ENCODE results near the gene SPON2. TPM values are rescaled to one million over a fixed set of nuclear protein-coding genes. Genes with fewer than 3 reads are reported as not detected.

Gene SPON2
- total and polyA plus RNA-seq, 2 of the 4 experiments (the other 2 are of a cell fraction) = 21.1 to 177 TPM

GRCh38 chr4:1209821-1210220 lies 37.4 kb upstream of the SPON2 start:
- no peaks in the 10 kb centered on the region for H3K27me3 ChIP-seq (ENCODE audit: control insufficient read depth, insufficient read depth, low read length)
- peak overlapping the region; percentile 61 for H3K9ac ChIP-seq (ENCODE audit: low read depth, low read length)
- H3K79me1 ChIP-seq (ENCODE audit: low read depth in 1 of 2, low read length in 2 of 2) = peaks cover 0 to 29% of the 10 kb centered on the region in 2 experiments; a peak in 3 of 4 replicates
- 6% methylated on average over 2 of the region's 11 CpGs; no CpG with 5 or more reads in 1 of the 2 experiments for WGBS, 2 experiments (ENCODE audit: extremely low coverage in 2 of 2, insufficient read length in 1 of 2)
- H2BK5ac ChIP-seq (ENCODE audit: low read depth, low read length, poor library complexity, severe bottlenecking) = peak overlapping the region; percentile 77
- 0 out of 2 replicates have a peak, but pooled peaks have one; percentile 17 for TF ChIP-seq MXI1 (IDR thresholded peaks at IDR 0.05; ENCODE audit: borderline replicate concordance, low read depth, low read length)
- no peak for TF ChIP-seq RAD21 (IDR thresholded peaks at IDR 0.05; ENCODE audit: low read length)
- TF ChIP-seq MAZ (IDR thresholded peaks at IDR 0.05; ENCODE audit: borderline replicate concordance, low read depth, low read length) = peak; percentile 89
- TF ChIP-seq CHD1 (IDR thresholded peaks at IDR 0.05; ENCODE audit: low read depth, low read length) = no peak
- H3K14ac ChIP-seq (replicated peaks; ENCODE audit: low read depth, low read length) = peak overlapping the region; percentile 91
- peak overlapping the region; percentile 74 for H3K18ac ChIP-seq (ENCODE audit: low read depth, low read length)
- H4K20me1 ChIP-seq (ENCODE audit: insufficient read depth, low read length) = no peaks in the 10 kb centered on the region
- peak overlapping the region; percentile 59 for H2AK9ac ChIP-seq (replicated peaks; ENCODE audit: low read depth, low read length, poor library complexity)
- ATAC-seq (ENCODE audit: low read depth) (peak; percentile 85), DNase-seq (peak; percentile 80)
- H3K4me1 ChIP-seq (ENCODE audit: control insufficient read depth, insufficient read depth, low read length) = peaks cover 34% of the 10 kb centered on the region
- H3K56ac ChIP-seq (ENCODE audit: extremely low read depth, insufficient read depth, low read length) = peak overlapping the region; percentile 58; the same call in 1 of the 2 replicates
- intact Hi-C loops (cut with micrococcal nuclease) (loop anchor here (1.0 to 2.0 kb wide), 2 partner anchors 37 to 80 kb away; partner anchors contain the start of gene SPON2), in situ Hi-C loops (cut with MboI; ENCODE audit: low sequenced_read_pairs) (no loop called here), dilution Hi-C loops (cut with HindIII; ENCODE audit: low sequenced_read_pairs, unreplicated experiment) (no loop called here)
- peaks cover 13% of the 10 kb centered on the region for H3K9me1 ChIP-seq (ENCODE audit: insufficient read depth, low read length)
- H2BK20ac ChIP-seq (ENCODE audit: low read depth, low read length) = peak overlapping the region; percentile 67; the same call in 1 of the 2 replicates
- no TSS peak for BruUV-seq (replicated peaks)
- H3K9me3 ChIP-seq (ENCODE audit: control insufficient read depth, insufficient read depth, low read length) = no peaks in the 10 kb centered on the region
- H2AK5ac ChIP-seq (ENCODE audit: low read depth, low read length) = peak overlapping the region; percentile 99
- H3K4ac ChIP-seq (ENCODE audit: low read depth, low read length) = peak overlapping the region; percentile 95
- CTCF ChIA-PET = no interaction called here
- H2BK15ac ChIP-seq (ENCODE audit: low read depth, low read length) = peak overlapping the region; percentile 53; the same call in 1 of the 3 replicates
- H4K8ac ChIP-seq (ENCODE audit: low read depth in 2 of 2, low read length in 2 of 2) = peak overlapping the region; percentile 19 to 88; a peak in 3 of 4 replicates
- peak overlapping the region; percentile 90 for H4K91ac ChIP-seq (ENCODE audit: insufficient read depth, low read depth, low read length)
- POLR2A ChIA-PET (ENCODE audit: unreplicated experiment) = no interaction called here
- peak overlapping the region; percentile 82 for H2BK120ac ChIP-seq (ENCODE audit: low read depth, low read length)
- H3K23ac ChIP-seq (ENCODE audit: low read depth, low read length) = peak overlapping the region; percentile 84; the same call in 1 of the 2 replicates
- H3K36me3 ChIP-seq (ENCODE audit: control insufficient read depth, insufficient read depth, low read length) = peaks cover 40% of the 10 kb centered on the region
- H3K27ac ChIP-seq (ENCODE audit: insufficient read depth, low read length) = peak overlapping the region; percentile 88
- H2AFZ ChIP-seq (replicated peaks; ENCODE audit: low read length, poor library complexity) = peak overlapping the region; percentile 61
- peak overlapping the region; percentile 42; the same call in 1 of the 2 replicates for H3K4me2 ChIP-seq (ENCODE audit: low read depth, low read length)
- peak overlapping the region; percentile 83 for H4K5ac ChIP-seq (ENCODE audit: low read depth, low read length)
- no peak overlapping the region for H3K4me3 ChIP-seq (ENCODE audit: insufficient read depth, low read depth, low read length)

Data from IMR-90 (cell line).